IgD-negative memory B cell (primary cell): Measurements from ENCODE around the gene UBN1. TPM values are rescaled to one million over a fixed set of nuclear protein-coding genes. Genes with fewer than 3 reads are reported as not detected.

Experiments
- H3K27ac Mint-ChIP-seq, 3 donors: one replicate each; pipeline ENCODE4 v1.8.0; 2020 to 2022; ENCODE audit warnings: mild to moderate bottlenecking in 3 of 3, mixed read lengths in 3 of 3, moderate library complexity in 1 of 3
- H3K27me3 Mint-ChIP-seq: one replicate; pipeline ENCODE4 v1.8.0; 2021; ENCODE audit warnings: mixed read lengths
- H3K36me3 Mint-ChIP-seq: one replicate; pipeline ENCODE4 v1.8.0; 2020; ENCODE audit warnings: mild to moderate bottlenecking, mixed read lengths
- H3K4me1 Mint-ChIP-seq, 3 donors: one replicate each; pipeline ENCODE4 v1.8.0; 2020 to 2022; ENCODE audit warnings: mixed read lengths in 3 of 3, mild to moderate bottlenecking in 1 of 3
- H3K4me3 Mint-ChIP-seq, 4 donors: one replicate each; pipeline ENCODE4 v1.8.0; 2020 to 2022; ENCODE audit warnings: mild to moderate bottlenecking in 4 of 4, mixed read lengths in 4 of 4, moderate library complexity in 3 of 4
- H3K9me3 Mint-ChIP-seq, 3 donors: one replicate each; pipeline ENCODE4 v1.8.0; 2020 to 2021; ENCODE audit warnings: mixed read lengths in 3 of 3, mild to moderate bottlenecking in 1 of 3
- polyA plus RNA-seq: library from polyadenylated mRNA; unstranded; fragments of 300-500 nt; fragmentation: Illumina TruSeq; gene quantifications from one replicate; pipeline ENCODE4 v1.2.3, GENCODE V29; 2021

The UBN1 gene
- 15.9 TPM for polyA plus RNA-seq

- peak within 1 kb of the TSS; percentile 87 to 96 (median 92) for H3K4me3 Mint-ChIP-seq
- H3K4me1 Mint-ChIP-seq, result peaks cover 36 to 43% (median 39%) of the 10 kb centered on the region in 3 donors
- no peaks in the 10 kb centered on the region for H3K36me3 Mint-ChIP-seq
- H3K27me3 Mint-ChIP-seq, result no peaks in the 10 kb centered on the region
- no peaks in the 10 kb centered on the region for H3K9me3 Mint-ChIP-seq
- H3K27ac Mint-ChIP-seq, result peak within 1 kb of the TSS; percentile 76 to 99 (median 95)
These were observed at the start of gene UBN1, which contains the start of gene GLYR1 for GRCh38 chr16:4846901-4847773. TSS of gene UBN1 (plus strand) at chr16:4847481. CDS start at chr16:4852918, 5,437 bp downstream. TSS of gene GLYR1 (minus strand) at chr16:4847288. CDS start at chr16:4847265, 23 bp downstream.

GRCh38 chr16:4797805-4798252 lies 49.5 kb upstream of the UBN1 start:
- H3K27ac Mint-ChIP-seq, result no peak overlapping the region
- H3K9me3 Mint-ChIP-seq, result no peaks in the 10 kb centered on the region
- no peaks in the 10 kb centered on the region for H3K27me3 Mint-ChIP-seq
- no peaks in the 10 kb centered on the region for H3K36me3 Mint-ChIP-seq
- H3K4me1 Mint-ChIP-seq, result peaks cover 5 to 8% (median 6%) of the 10 kb centered on the region in 3 donors
- no peak overlapping the region for H3K4me3 Mint-ChIP-seq

GRCh38 chr16:4798456-4798855 lies 48.8 kb upstream of the UBN1 start:
- Mint-ChIP-seq H3K4me3 (peak overlapping the region in 1 of 4 donors; percentile 43), H3K9me3 (no peaks in the 10 kb centered on the region), H3K27ac (no peak overlapping the region), H3K27me3 (no peaks in the 10 kb centered on the region), H3K4me1 (peaks cover 8 to 12% (median 9%) of the 10 kb centered on the region in 3 donors), H3K36me3 (no peaks in the 10 kb centered on the region)

- H3K4me3 Mint-ChIP-seq, result peak overlapping the region in 2 of 4 donors; percentile 43 to 61
- no peak overlapping the region for H3K27ac Mint-ChIP-seq
- H3K36me3 Mint-ChIP-seq, result no peaks in the 10 kb centered on the region
- no peaks in the 10 kb centered on the region for H3K27me3 Mint-ChIP-seq
- H3K9me3 Mint-ChIP-seq, result no peaks in the 10 kb centered on the region
- H3K4me1 Mint-ChIP-seq, result peaks cover 9 to 12% (median 9%) of the 10 kb centered on the region in 3 donors
These were observed 48.0 kb upstream of the UBN1 start for GRCh38 chr16:4799171-4799855.

- Mint-ChIP-seq H3K27ac (peak overlapping the region in 1 of 3 donors; percentile 39), H3K27me3 (no peaks in the 10 kb centered on the region), H3K9me3 (no peaks in the 10 kb centered on the region), H3K4me3 (peak overlapping the region; percentile 54 to 90 (median 80)), H3K4me1 (peaks cover 9 to 12% (median 9%) of the 10 kb centered on the region in 3 donors), H3K36me3 (no peaks in the 10 kb centered on the region)
These were observed 46.8 kb upstream of the UBN1 start for GRCh38 chr16:4800290-4801041.

- Mint-ChIP-seq H3K27ac (peak overlapping the region; percentile 53 to 92 (median 91)), H3K4me1 (peaks cover 9 to 12% (median 9%) of the 10 kb centered on the region in 3 donors), H3K36me3 (peaks cover 2% of the 10 kb centered on the region), H3K4me3 (peak overlapping the region; percentile 86 to 95 (median 92)), H3K9me3 (no peaks in the 10 kb centered on the region), H3K27me3 (no peaks in the 10 kb centered on the region)
These were observed 46.0 kb upstream of the UBN1 start for GRCh38 chr16:4801051-4801961.

- no peaks in the 10 kb centered on the region for H3K9me3 Mint-ChIP-seq
- H3K36me3 Mint-ChIP-seq, result peaks cover 2% of the 10 kb centered on the region
- H3K4me3 Mint-ChIP-seq, result peak within 1 kb of the TSS; percentile 86 to 95 (median 92)
- H3K27ac Mint-ChIP-seq, result peak within 1 kb of the TSS; percentile 53 to 92 (median 91)
- no peaks in the 10 kb centered on the region for H3K27me3 Mint-ChIP-seq
- H3K4me1 Mint-ChIP-seq, result peaks cover 9 to 12% (median 9%) of the 10 kb centered on the region in 3 donors
These were observed 45.2 kb upstream of the UBN1 start, which contains the start of gene ROGDI for GRCh38 chr16:4801962-4802658. TSS of gene ROGDI (minus strand) at chr16:4802633. CDS start at chr16:4802571, 62 bp downstream.

- H3K4me3 Mint-ChIP-seq, result peak overlapping the region; percentile 86 to 93 (median 90)
- no peaks in the 10 kb centered on the region for H3K9me3 Mint-ChIP-seq
- H3K4me1 Mint-ChIP-seq, result peaks cover 9 to 12% (median 9%) of the 10 kb centered on the region in 3 donors
- peak overlapping the region in 2 of 3 donors; percentile 63 to 79 for H3K27ac Mint-ChIP-seq
- no peaks in the 10 kb centered on the region for H3K27me3 Mint-ChIP-seq
- peaks cover 2% of the 10 kb centered on the region for H3K36me3 Mint-ChIP-seq
These were observed 44.5 kb upstream of the UBN1 start for GRCh38 chr16:4802659-4803287.

GRCh38 chr16:4803401-4803844 lies 43.9 kb upstream of the UBN1 start:
- no peaks in the 10 kb centered on the region for H3K9me3 Mint-ChIP-seq
- no peaks in the 10 kb centered on the region for H3K27me3 Mint-ChIP-seq
- H3K36me3 Mint-ChIP-seq, result peaks cover 2% of the 10 kb centered on the region
- peaks cover 9 to 12% (median 9%) of the 10 kb centered on the region in 3 donors for H3K4me1 Mint-ChIP-seq
- H3K27ac Mint-ChIP-seq, result peak overlapping the region in 2 of 3 donors; percentile 35 to 79
- peak overlapping the region in 3 of 4 donors; percentile 90 to 93 (median 91) for H3K4me3 Mint-ChIP-seq

GRCh38 chr16:4803898-4804762 lies 43.2 kb upstream of the UBN1 start:
- H3K27me3 Mint-ChIP-seq, result no peaks in the 10 kb centered on the region
- no peaks in the 10 kb centered on the region for H3K9me3 Mint-ChIP-seq
- H3K27ac Mint-ChIP-seq, result peak overlapping the region in 1 of 3 donors; percentile 79
- H3K36me3 Mint-ChIP-seq, result peaks cover 2% of the 10 kb centered on the region
- peaks cover 9 to 12% (median 9%) of the 10 kb centered on the region in 3 donors for H3K4me1 Mint-ChIP-seq
- peak overlapping the region in 3 of 4 donors; percentile 17 to 91 (median 68) for H3K4me3 Mint-ChIP-seq

GRCh38 chr16:4805231-4805630 lies 42.0 kb upstream of the UBN1 start:
- H3K27me3 Mint-ChIP-seq, result no peaks in the 10 kb centered on the region
- H3K9me3 Mint-ChIP-seq, result no peaks in the 10 kb centered on the region
- H3K36me3 Mint-ChIP-seq, result peaks cover 2% of the 10 kb centered on the region
- peaks cover 9 to 10% (median 9%) of the 10 kb centered on the region in 3 donors for H3K4me1 Mint-ChIP-seq
- H3K4me3 Mint-ChIP-seq, result peak overlapping the region in 1 of 4 donors; percentile 37
- peak overlapping the region in 1 of 3 donors; percentile 59 for H3K27ac Mint-ChIP-seq

GRCh38 chr16:4806280-4806679 lies 41.0 kb upstream of the UBN1 start:
- Mint-ChIP-seq H3K9me3 (no peaks in the 10 kb centered on the region), H3K27me3 (no peaks in the 10 kb centered on the region), H3K4me3 (no peak overlapping the region), H3K36me3 (peaks cover 2% of the 10 kb centered on the region), H3K27ac (peak overlapping the region in 1 of 3 donors; percentile 47), H3K4me1 (peaks cover 4 to 9% (median 6%) of the 10 kb centered on the region in 3 donors)
